ENCODE measurements around the gene CDX1.

CDX1 gene

GRCh38 chr5:150166650-150167511 is at the start of gene CDX1:
TSS of gene CDX1 (plus strand) at chr5:150166778. CDS start at chr5:150166877, 99 bp downstream.
- DNase-seq = no peak

- DNase-seq = no peak
These were observed 48.5 kb upstream of the CDX1 start for GRCh38 chr5:150117945-150118560.

GRCh38 chr5:150118561-150119229 is 47.9 kb upstream of the CDX1 start:
- DNase-seq = no peak

- DNase-seq = peak in 1 of 2 experiments; percentile 17
These were observed 47.0 kb upstream of the CDX1 start for GRCh38 chr5:150119421-150120061.

- DNase-seq = no peak
These were observed 46.5 kb upstream of the CDX1 start for GRCh38 chr5:150120062-150120441.

- DNase-seq = no peak
These were observed 45.7 kb upstream of the CDX1 start for GRCh38 chr5:150120617-150121447.

DNA sequence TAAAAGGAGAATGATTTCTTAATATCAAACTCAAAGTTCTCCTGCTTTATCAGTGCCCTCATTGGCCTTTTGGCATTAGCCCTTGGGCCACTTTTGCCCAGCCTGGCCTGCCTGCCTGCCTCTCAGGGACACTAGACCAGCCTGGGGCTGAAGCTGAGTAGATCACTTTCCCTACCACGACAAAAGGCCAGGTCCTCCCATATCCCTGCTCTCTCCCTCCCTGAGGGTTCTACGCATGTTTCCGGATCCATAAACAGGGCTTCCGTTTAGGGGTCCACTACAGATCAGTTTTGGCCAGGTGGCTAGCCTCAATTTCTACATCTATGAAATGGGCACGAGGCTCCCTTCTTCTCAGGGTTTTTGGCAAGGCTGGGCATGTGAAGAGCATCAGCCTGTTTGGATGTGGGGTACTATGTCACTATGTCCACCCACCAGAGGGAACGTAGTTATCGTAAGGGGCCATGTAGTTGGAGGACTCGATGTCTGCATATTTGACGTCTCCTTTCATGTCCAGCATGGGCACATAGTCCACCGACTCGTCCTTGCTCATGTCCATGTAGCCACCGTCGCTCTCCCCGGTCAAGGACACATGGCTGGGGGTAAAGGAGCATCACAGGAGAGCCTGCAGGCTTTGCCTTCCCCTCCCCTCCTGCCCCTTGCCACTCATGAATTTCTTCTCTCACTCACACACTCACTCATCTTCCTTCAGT is 45.0 kb upstream of the CDX1 start:
- DNase-seq = no peak

DNA sequence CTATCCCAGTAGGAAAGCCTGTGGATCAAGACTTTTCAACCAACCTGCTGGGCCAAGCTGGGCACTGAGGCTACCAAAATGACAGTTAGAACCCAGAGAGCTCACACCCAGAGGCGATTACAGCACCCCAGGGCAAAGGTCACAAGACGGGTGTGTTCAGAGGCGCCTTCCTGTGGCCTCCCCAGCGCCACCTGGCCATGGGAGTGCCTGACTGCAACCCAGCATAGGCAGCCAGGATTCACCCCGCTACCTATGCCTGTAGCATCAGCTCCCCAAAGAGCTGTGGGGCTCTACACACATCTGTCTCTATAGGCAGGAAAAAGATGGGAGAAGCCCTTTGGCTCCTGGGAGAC is 44.4 kb upstream of the CDX1 start:
- peak; percentile 50 to 69 for DNase-seq

GRCh38 chr5:150122536-150123481 is 43.8 kb upstream of the CDX1 start:
- DNase-seq = no peak

DNA sequence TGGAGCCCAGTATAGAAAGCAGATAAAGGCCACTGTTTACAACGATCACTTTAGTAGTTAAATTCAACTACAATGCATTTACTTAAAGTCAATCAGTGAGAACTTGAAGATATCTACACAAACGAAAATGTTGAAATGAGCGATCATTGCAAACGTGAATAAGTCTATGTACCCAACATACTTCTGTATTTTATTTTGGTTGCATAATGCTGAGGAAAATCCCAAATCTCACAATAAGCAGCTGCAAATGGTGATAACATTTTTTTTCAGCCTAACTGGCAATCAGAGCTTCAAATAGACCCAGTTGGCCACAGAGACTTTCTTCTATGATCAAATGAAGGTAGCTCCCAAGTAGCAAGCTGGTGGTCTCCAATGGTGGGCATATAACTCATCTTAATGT is 43.0 kb upstream of the CDX1 start:
- DNase-seq = no peak

GRCh38 chr5:150124111-150124557 is 42.4 kb upstream of the CDX1 start:
- DNase-seq = no peak

DNA sequence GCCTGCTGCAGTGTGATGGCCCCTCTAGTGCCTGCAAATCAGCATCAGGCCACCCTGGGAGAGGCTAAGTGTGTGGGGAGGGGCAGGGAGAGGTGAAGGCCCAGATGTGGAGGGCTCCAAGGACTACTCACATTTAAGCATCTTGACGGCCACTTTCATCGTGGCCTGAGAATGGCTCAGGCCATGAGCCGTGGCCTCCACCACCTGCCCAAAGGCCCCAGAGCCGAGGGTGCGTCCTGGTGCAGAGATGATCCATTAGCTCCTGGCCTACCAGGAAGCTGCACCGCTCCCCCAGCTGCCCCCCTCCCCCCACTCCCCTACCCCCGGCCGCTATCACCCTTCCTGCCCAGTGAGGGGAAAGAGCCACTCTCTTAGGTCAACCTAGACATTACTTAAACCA is 42.0 kb upstream of the CDX1 start:
- no peak for DNase-seq

- DNase-seq = no peak
These were observed 41.2 kb upstream of the CDX1 start for GRCh38 chr5:150125334-150125733.

GRCh38 chr5:150126199-150126920 is 40.2 kb upstream of the CDX1 start:
- no peak for DNase-seq

- no peak for DNase-seq
These were observed 39.7 kb upstream of the CDX1 start for GRCh38 chr5:150126921-150127265.

- no peak for DNase-seq
These were observed 37.1 kb upstream of the CDX1 start for GRCh38 chr5:150129454-150129812.

GRCh38 chr5:150129813-150130492 is 36.6 kb upstream of the CDX1 start:
- DNase-seq = peak; percentile 34 to 67

DNA sequence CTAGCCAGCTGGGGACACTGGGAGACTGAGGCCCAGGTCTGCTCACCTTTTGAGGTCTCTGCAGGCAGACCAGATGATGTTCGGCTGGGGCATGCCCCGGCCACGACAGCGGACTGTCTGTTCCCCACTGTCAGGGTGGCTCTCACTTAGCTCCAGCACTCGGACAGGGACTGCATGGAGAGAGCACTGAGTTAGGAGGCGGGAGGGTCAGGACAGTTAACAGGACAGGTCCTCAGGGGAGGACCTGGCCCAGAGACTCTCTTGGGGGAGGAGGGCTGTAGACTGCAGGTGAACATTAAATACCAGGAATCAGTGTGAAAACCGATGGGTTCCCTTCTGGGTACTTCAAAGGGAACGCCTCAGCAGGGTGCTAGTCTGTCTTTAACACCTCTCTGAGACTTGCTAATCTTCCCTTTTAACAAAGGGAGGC is 36.1 kb upstream of the CDX1 start:
- DNase-seq = no peak

GRCh38 chr5:150131461-150131860 is 35.1 kb upstream of the CDX1 start:
- DNase-seq = no peak
